Measurements from ENCODE around the gene ASAP2.

ASAP2 gene

GRCh38 chr2:9179572-9180201 is 26.9 kb upstream of the ASAP2 start:
- Histone ChIP-seq H3K27ac (ENCODE audit: low read length) (no peak overlapping the region), H3K9ac (ENCODE audit: low read depth, low read length) (no peak overlapping the region), H3K36me3 (ENCODE audit: insufficient read depth, low read length) (no peaks in the 10 kb centered on the region), H3K4me3 (ENCODE audit: low read depth in 1 of 2, low read length in 2 of 2) (no peak overlapping the region), H4K20me1 (ENCODE audit: insufficient read depth, low read length) (no peaks in the 10 kb centered on the region; the same call in 1 of the 2 replicates), H2AFZ (ENCODE audit: low read depth, low read length) (no peak overlapping the region), H3K27me3 (ENCODE audit: insufficient read depth, low read length, poor library complexity) (peaks cover 4% of the 10 kb centered on the region), H3K4me2 (ENCODE audit: insufficient read depth, low read length) (no peak overlapping the region), H3K9me3 (ENCODE audit: insufficient read depth, low read length, severe bottlenecking) (no peaks in the 10 kb centered on the region), H3K4me1 (ENCODE audit: insufficient read depth, low read length) (no peaks in the 10 kb centered on the region), H3K79me2 (ENCODE audit: insufficient read depth, low read length) (no peaks in the 10 kb centered on the region)
- DNase-seq (no peak), ATAC-seq (ENCODE audit: insufficient read depth, low read depth) (no peak)
- TF ChIP-seq, protein P1, sequence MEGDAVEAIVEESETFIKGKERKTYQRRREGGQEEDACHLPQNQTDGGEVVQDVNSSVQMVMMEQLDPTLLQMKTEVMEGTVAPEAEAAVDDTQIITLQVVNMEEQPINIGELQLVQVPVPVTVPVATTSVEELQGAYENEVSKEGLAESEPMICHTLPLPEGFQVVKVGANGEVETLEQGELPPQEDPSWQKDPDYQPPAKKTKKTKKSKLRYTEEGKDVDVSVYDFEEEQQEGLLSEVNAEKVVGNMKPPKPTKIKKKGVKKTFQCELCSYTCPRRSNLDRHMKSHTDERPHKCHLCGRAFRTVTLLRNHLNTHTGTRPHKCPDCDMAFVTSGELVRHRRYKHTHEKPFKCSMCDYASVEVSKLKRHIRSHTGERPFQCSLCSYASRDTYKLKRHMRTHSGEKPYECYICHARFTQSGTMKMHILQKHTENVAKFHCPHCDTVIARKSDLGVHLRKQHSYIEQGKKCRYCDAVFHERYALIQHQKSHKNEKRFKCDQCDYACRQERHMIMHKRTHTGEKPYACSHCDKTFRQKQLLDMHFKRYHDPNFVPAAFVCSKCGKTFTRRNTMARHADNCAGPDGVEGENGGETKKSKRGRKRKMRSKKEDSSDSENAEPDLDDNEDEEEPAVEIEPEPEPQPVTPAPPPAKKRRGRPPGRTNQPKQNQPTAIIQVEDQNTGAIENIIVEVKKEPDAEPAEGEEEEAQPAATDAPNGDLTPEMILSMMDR (IDR thresholded peaks at IDR 0.05; ENCODE audit: borderline replicate concordance, extremely low read depth, low read length, poor library complexity, severe bottlenecking), result no peak
- no peak for TF ChIP-seq EZH2 (IDR thresholded peaks at IDR 0.05; ENCODE audit: borderline replicate concordance, low read depth, low read length, severe bottlenecking)

DNA sequence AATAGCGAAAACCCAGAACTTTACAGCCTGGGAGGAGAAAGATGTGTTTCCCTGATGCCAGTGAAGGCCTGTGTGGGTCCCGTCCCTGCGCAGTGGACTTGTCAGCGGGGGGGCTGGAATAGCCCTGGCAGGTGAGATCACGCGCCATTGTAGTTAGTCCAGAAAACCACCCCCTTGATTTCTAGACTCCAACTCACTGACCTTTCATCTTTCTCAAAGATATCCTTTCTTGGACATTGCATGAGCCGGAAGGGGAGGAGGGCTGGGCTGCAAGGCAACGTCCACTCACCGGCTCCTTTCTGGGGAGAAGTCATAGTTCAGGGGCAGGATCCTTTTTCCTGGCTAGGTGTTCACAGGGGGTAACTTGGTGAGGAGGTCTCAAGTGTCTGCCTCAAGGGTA is 22.3 kb upstream of the ASAP2 start:
- Histone ChIP-seq H3K4me3 (ENCODE audit: low read depth in 1 of 2, low read length in 2 of 2) (no peak overlapping the region), H3K79me2 (ENCODE audit: insufficient read depth, low read length) (no peaks in the 10 kb centered on the region), H3K27me3 (ENCODE audit: insufficient read depth, low read length, poor library complexity) (peaks cover 4% of the 10 kb centered on the region), H3K36me3 (ENCODE audit: insufficient read depth, low read length) (no peaks in the 10 kb centered on the region), H3K9ac (ENCODE audit: low read depth, low read length) (no peak overlapping the region), H2AFZ (ENCODE audit: low read depth, low read length) (no peak overlapping the region), H3K4me2 (ENCODE audit: insufficient read depth, low read length) (no peak overlapping the region), H3K27ac (ENCODE audit: low read length) (no peak overlapping the region), H4K20me1 (ENCODE audit: insufficient read depth, low read length) (no peaks in the 10 kb centered on the region; the same call in 1 of the 2 replicates), H3K9me3 (ENCODE audit: insufficient read depth, low read length, severe bottlenecking) (no peaks in the 10 kb centered on the region), H3K4me1 (ENCODE audit: insufficient read depth, low read length) (no peaks in the 10 kb centered on the region)
- no peak for TF ChIP-seq EZH2 (IDR thresholded peaks at IDR 0.05; ENCODE audit: borderline replicate concordance, low read depth, low read length, severe bottlenecking)
- TF ChIP-seq, protein P1 (IDR thresholded peaks at IDR 0.05; ENCODE audit: borderline replicate concordance, extremely low read depth, low read length, poor library complexity, severe bottlenecking), result no peak
- DNase-seq (no peak), ATAC-seq (ENCODE audit: insufficient read depth, low read depth) (no peak)

GRCh38 chr2:9187620-9188214 is 18.9 kb upstream of the ASAP2 start:
- DNase-seq (no peak), ATAC-seq (ENCODE audit: insufficient read depth, low read depth) (no peak)
- Histone ChIP-seq H3K9me3 (ENCODE audit: insufficient read depth, low read length, severe bottlenecking) (no peaks in the 10 kb centered on the region), H4K20me1 (ENCODE audit: insufficient read depth, low read length) (no peaks in the 10 kb centered on the region), H3K36me3 (ENCODE audit: insufficient read depth, low read length) (no peaks in the 10 kb centered on the region), H3K27ac (ENCODE audit: low read length) (no peak overlapping the region), H3K27me3 (ENCODE audit: insufficient read depth, low read length, poor library complexity) (peaks cover 3% of the 10 kb centered on the region), H2AFZ (ENCODE audit: low read depth, low read length) (no peak overlapping the region), H3K4me3 (ENCODE audit: low read depth in 1 of 2, low read length in 2 of 2) (no peak overlapping the region), H3K79me2 (ENCODE audit: insufficient read depth, low read length) (no peaks in the 10 kb centered on the region), H3K4me2 (ENCODE audit: insufficient read depth, low read length) (no peak overlapping the region), H3K9ac (ENCODE audit: low read depth, low read length) (no peak overlapping the region), H3K4me1 (ENCODE audit: insufficient read depth, low read length) (no peaks in the 10 kb centered on the region)
- TF ChIP-seq, protein P1 (IDR thresholded peaks at IDR 0.05; ENCODE audit: borderline replicate concordance, extremely low read depth, low read length, poor library complexity, severe bottlenecking), result no peak
- TF ChIP-seq EZH2 (IDR thresholded peaks at IDR 0.05; ENCODE audit: borderline replicate concordance, low read depth, low read length, severe bottlenecking), result no peak
